GM15510 (cell line): ENCODE data around the gene OLIG2.

Source experiments
- POLR2A ChIP-seq: IDR thresholded peaks from 3 replicates; pipeline ENCODE4 v1.6.1; 2011; ENCODE audit warnings: borderline replicate concordance; ENCODE audit not compliant: insufficient read length; ENCODE audit errors: extremely low read depth

The OLIG2 gene

DNA sequence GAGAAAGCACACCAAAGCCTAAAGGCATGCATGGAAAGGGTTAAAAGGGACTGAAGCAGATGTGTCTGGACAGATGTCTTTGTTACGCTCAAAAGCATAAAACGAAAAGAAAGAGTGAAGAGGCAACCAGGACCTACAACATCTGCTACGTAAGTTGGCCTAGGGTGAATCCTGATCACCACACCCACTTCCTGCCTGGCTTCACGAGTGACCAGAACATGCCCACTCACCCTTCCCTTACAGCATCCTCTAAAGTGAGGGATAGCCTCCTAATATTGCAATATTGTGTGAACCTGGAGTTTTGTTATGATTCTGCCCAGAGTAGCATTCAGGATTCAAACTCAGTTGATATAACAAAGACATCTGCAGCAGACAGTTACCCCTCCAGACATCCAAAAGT, 10.6 kb upstream of the OLIG2 start:
- TF ChIP-seq POLR2A: no peak

DNA sequence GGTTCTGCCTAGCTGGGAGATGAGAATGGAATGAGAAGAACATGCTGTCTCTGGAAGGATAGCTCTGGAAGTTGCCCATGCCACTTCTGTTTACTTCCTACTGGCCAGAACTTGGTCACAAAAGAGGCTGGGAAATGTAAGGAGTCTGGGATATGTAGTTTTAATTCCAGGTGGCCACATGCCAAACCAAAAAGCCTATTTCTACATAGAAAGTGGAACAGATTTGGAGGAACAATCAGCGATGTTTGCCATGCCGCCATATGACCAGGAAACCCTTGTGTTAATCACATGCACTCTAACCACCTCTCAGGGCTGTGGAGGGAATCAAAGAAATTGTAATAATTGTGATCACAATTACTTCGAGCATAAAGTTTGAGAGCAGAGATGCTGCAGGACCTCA, 10.0 kb upstream of the OLIG2 start:
- no peak for TF ChIP-seq POLR2A

DNA sequence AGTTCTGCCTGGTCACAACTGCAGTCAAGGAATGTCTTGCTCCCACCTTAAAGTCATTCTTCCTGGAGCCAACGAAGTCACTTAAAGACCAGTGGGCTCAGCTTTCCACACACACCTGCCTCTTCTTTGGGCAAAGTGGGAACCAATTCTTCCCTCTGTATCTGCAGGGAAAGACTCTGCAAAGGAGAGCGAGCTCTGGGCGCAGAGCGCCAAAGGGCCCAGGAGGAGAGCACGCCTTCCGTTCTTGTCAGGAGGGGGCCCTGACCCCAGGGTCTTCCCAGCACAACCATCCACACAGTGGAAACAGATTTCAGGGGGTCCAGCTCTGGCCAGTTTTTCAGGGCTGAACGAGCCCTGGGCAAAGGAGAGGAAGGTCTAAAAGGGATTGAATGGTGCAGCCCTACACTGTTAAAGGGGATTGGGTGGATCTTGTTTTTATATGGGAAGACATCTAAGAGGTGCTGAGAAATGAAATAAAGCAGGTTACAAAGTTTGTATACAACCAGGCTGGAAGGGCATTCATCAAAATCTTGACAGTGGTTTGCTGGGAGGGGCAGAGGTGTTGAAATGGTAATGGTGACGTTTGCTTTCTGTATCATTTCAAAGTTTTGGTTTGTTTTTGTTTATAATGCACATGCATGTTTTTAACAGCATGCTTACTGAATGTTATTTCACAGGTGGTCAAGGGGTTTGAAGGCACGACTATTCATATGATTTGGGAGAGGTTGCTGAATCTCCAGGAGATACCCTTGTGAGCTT, 6.8 kb upstream of the OLIG2 start:
- TF ChIP-seq POLR2A: no peak

DNA sequence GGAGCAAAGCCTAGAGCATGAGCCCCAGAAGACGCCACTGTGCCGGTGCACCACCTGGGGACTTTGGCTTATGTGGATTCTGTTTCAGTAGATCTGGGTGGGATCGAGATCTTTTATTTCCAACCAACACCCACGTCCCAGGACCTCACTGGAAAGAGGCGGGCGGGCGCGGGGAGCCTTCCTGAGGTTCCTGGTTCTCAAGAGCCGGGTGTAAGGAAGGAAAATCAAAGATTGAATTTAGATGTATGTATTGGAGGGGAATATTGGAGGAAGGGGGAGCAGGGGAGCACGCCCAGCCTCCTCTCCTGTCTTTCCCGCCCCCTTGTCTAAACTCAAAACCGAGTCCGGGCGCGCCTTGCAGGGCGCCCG, 6.2 kb upstream of the OLIG2 start:
- TF ChIP-seq POLR2A: no peak

DNA sequence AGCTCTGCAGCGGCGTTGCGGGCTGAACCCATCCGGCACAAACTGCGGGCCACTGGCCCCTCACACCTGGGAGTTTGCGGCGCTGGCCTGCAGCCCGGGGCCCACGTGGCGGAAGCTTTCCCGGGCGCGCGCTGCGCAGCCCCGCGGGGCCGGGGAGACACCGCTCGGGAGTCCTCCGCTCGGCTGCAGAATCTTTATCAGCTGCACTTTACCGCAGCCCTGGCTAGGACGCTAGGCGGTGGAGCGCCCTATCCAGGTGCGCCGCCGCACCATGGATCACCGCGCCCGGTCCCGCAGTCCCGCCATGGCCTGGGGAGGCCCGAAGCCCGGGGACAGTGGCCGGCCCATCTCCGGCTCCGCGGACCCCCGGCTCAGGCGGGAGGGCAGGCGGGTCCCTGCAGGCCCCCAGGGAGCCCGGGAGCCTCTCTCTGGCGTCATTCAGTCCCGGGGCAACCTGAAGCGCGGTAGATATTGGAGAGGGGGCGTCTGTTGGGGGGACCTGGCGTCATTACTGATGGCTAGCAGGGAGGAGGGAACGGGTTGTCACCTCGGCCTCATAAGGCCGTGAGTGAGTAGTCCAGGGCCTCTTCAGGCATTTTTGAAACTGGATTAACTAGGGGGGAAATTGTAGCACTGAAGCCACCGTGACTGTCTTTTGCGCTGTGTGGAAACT, 5.7 kb upstream of the OLIG2 start:
- TF ChIP-seq POLR2A: no peak

DNA sequence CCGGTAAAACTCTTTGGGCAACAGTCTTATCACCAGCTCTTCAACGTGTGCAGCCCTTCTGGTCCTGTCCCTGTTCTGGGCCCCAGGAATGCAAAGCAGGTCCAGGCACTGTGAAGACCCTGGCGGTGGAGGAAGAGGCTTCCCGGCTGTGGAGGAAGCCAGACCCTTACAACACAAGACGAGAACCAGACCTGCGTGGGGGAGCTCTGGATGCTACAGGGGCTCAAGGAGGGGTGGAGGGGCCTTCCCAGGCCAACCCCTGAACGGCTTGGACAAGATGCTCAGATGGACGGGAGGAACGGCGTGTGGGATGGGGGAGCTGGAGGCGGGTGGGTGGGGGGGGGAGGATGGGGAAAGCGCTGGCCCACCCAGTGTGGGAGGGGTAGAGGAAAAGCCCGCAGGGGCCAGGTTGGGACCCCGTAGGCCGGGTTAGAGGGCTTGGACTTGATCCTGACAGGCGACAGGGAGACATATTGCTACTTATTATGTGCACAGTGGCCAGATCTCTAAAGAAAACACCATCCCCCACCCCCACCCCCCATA, 5.1 kb upstream of the OLIG2 start:
- TF ChIP-seq POLR2A: no peak

DNA sequence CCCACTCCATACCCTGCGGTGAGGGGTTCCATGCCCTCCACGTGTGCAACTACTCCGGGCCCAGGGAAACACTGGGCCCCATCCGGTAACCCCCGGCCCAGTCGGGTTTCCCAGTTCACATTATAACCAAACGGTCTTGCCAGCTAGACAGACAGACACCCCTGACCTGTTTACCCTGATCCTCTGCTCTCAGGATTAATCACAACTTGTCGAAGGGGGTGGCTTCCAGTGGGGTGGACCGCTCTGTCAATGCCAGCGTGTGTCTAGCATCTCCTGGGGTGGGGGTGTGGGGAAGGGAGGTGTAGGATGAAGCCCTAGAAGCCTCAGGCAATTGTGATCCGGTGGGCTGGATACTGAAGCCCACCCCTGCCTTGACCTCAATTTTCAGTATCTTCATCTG, 4.6 kb upstream of the OLIG2 start:
- no peak for TF ChIP-seq POLR2A

DNA sequence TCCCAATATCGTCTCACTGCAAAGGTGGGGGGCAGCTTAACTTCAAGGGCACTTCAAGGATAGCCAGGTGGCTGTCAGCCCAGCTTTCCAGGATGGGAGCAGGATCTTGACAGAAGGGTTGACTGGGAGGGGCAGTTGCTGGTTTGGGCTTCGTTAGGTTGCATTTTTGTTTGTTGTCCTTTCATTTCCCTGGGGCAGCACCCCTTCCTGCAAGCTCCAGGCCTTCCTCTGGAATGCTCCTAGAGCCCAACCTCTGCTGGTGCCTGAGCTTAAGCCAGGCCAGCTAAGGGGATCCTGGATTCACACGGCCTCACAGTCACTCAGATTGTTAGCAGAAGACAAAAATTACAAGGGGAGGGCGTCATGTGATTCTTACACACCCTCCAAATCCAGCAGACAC, 4.1 kb upstream of the OLIG2 start:
- no peak for TF ChIP-seq POLR2A

DNA sequence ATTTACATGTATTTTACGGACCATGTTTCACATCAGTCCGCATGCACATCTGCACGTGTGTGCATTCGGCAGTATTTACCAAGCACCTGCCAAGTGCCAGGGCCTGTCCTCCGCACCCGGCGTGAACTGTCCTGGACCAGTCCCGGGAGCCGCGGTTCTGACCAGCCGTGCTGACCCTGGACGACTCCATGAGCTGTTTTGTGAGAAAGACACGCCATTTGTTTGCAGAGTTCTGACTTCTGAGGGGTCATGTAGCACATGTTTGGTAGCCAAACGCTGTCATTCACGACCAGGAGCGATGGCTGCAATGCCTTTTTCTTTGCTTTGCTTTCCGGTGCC, 3.3 kb upstream of the OLIG2 start:
- TF ChIP-seq POLR2A: no peak

DNA sequence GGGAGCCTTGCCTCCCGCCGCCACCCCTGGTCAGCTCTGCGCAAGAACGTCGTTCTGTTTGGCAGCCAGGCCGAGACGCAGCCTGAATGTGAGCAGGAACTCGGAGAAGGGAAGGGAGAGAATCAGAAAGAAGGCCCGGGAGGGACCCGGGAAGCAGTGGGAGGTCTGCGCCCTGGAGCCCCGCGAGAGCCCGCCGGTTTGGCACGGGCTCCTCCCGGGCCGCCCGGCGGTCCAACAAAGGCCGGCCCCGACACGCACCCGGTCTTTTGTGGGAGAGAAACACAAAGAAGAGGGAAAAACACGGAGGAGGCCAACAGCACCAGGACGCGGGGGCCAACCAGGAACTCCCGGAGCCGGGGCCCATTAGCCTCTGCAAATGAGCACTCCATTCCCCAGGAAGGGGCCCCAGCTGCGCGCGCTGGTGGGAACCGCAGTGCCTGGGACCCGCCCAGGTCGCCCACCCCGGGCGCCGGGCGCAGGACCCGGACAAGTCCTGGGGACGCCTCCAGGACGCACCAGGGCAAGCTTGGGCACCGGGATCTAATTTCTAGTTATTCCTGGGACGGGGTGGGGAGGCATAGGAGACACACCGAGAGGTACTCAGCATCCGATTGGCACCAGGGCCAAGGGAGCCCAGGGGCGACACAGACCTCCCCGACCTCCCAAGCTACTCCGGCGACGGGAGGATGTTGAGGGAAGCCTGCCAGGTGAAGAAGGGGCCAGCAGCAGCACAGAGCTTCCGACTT, 2.7 kb upstream of the OLIG2 start:
- no peak for TF ChIP-seq POLR2A

DNA sequence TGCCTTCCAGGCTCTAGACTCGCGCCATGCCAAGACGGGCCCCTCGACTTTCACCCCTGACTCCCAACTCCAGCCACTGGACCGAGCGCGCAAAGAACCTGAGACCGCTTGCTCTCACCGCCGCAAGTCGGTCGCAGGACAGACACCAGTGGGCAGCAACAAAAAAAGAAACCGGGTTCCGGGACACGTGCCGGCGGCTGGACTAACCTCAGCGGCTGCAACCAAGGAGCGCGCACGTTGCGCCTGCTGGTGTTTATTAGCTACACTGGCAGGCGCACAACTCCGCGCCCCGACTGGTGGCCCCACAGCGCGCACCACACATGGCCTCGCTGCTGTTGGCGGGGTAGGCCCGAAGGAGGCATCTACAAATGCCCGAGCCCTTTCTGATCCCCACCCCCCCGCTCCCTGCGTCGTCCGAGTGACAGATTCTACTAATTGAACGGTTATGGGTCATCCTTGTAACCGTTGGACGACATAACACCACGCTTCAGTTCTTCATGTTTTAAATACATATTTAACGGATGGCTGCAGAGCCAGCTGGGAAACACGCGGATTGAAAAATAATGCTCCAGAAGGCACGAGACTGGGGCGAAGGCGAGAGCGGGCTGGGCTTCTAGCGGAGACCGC, 2.0 kb upstream of the OLIG2 start:
- no peak for TF ChIP-seq POLR2A

DNA sequence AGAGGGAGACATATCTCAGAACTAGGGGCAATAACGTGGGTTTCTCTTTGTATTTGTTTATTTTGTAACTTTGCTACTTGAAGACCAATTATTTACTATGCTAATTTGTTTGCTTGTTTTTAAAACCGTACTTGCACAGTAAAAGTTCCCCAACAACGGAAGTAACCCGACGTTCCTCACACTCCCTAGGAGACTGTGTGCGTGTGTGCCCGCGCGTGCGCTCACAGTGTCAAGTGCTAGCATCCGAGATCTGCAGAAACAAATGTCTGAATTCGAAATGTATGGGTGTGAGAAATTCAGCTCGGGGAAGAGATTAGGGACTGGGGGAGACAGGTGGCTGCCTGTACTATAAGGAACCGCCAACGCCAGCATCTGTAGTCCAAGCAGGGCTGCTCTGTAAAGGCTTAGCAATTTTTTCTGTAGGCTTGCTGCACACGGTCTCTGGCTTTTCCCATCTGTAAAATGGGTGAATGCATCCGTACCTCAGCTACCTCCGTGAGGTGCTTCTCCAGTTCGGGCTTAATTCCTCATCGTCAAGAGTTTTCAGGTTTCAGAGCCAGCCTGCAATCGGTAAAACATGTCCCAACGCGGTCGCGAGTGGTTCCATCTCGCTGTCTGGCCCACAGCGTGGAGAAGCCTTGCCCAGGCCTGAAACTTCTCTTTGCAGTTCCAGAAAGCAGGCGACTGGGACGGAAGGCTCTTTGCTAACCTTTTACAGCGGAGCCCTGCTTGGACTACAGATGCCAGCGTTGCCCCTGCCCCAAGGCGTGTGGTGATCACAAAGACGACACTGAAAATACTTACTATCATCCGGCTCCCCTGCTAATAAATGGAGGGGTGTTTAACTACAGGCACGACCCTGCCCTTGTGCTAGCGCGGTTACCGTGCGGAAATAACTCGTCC, 1.3 kb upstream of the OLIG2 start:
- TF ChIP-seq POLR2A: no peak

DNA sequence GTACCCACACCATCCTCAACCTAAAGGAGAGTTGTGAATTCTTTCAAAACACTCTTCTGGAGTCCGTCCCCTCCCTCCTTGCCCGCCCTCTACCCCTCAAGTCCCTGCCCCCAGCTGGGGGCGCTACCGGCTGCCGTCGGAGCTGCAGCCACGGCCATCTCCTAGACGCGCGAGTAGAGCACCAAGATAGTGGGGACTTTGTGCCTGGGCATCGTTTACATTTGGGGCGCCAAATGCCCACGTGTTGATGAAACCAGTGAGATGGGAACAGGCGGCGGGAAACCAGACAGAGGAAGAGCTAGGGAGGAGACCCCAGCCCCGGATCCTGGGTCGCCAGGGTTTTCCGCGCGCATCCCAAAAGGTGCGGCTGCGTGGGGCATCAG, 638 bp upstream of the OLIG2 start:
- no peak for TF ChIP-seq POLR2A

DNA sequence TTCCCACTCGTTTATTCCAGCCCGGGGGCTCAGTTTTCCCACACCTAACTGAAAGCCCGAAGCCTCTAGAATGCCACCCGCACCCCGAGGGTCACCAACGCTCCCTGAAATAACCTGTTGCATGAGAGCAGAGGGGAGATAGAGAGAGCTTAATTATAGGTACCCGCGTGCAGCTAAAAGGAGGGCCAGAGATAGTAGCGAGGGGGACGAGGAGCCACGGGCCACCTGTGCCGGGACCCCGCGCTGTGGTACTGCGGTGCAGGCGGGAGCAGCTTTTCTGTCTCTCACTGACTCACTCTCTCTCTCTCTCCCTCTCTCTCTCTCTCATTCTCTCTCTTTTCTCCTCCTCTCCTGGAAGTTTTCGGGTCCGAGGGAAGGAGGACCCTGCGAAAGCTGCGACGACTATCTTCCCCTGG, 716 bp downstream of the OLIG2 start:
- no peak for TF ChIP-seq POLR2A
